HG03558 (cell line): Measurements from ENCODE around the gene EIF4E1B.

Experiments
- ATAC-seq: cut with Tn5 transposase; IDR thresholded peaks from one replicate; pipeline ENCODE4 v1.9.1; 2021; ENCODE audit warnings: moderate number of reproducible peaks; ENCODE audit not compliant: unreplicated experiment; ENCODE audit errors: extremely low read depth

EIF4E1B gene

DNA sequence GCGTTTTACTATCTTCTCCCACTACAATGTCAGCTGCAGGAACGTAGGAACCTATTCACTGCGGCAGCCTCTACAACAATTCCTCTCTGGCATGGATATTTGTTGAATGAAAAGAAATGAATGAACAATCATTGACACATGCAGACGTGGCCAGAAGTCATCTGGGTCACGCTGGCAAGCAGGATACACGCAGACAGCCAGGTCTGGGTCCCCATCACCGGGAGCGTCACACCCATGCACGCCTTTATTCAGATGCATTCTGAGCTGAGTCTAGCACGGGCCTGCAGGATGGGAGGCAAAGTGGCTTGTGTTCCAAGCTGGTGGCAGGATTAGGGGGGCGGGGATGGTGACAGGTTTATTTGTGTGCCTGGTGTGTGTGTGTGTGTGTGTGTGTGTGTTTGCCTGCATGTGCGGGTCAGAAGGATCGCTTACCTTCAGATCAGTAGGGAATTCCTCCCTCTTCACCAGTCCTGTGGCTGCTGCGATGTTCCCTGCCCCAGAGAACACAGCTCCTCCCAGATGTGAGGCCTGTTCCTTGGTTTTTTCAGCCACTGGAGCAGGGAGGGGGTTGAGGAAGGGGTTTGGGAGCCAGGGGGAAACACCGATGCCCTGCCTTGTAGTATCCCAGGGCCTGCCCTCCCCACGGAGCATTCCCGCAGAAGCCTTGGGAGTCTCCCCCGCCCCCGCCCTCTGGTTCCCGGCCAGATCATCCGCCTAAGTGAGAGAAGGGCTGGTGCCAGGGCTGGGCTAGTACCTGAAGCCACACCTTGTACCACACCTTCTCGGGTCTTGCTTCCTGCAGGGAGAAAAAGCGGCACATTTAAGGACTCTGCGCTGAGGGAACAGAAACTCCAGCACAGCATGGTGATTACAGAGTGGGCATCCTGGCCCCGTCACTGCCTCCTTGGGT is 4.3 kb upstream of the EIF4E1B start:
- ATAC-seq: no peak

- no peak for ATAC-seq
Observed at GRCh38 chr5:176626876-176627236, 3.6 kb upstream of the EIF4E1B start.

- no peak for ATAC-seq
Observed at GRCh38 chr5:176627582-176627981, 2.9 kb upstream of the EIF4E1B start.

- ATAC-seq: no peak
Observed at GRCh38 chr5:176628406-176629228, 1.9 kb upstream of the EIF4E1B start.

DNA sequence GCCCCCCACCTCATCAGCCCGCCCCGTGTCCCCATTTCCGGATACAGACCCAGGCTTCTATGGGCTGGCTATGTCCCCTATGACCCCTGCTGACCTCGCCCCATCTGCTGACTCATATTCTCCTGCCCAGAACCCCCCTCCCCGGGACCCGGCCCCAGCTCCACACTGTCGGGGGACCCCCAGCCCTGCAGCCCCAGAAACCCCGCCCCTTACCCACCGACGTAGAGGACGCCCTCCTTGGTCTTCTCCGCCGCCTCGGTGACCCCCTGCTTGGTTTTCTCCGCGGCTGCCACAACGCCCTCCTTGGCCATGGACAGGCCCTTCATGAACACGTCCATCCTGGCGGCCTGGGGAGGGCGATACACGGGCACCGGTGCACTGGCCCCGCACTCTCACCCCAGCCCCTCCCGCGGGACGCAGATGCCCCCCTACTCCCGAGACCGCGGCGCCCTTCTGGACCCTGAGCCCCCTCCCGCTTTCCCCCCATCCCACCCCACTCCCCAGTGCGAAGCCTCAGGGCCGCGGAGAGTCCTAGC is 1.1 kb upstream of the EIF4E1B start:
- no peak for ATAC-seq

DNA sequence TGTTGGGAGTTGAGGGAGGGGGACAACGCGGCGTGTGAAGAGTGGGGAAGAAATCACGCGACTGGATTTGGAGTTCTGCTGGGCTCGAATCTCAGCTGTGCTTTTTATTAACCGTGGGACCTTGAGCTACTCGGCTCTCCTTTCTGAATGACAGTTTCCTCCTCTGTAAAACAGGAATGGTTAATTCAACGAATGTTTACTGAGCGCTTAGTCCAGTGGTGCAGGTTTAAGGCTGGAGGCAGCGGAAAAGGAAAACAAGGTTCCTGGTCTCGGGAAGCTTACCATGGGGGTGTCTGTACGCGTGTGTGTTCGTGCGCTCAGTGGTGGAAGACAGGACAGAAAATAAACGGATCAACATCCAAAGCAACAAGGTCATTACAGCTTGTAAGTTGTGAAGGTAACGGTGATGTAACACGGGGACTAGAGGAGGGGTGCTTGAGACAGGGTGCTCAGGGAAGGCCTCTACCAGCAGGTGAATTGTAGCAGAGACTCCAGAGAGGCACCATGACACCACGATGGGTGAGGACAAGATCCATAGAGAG is 277 bp downstream of the EIF4E1B start:
- ATAC-seq: no peak

DNA sequence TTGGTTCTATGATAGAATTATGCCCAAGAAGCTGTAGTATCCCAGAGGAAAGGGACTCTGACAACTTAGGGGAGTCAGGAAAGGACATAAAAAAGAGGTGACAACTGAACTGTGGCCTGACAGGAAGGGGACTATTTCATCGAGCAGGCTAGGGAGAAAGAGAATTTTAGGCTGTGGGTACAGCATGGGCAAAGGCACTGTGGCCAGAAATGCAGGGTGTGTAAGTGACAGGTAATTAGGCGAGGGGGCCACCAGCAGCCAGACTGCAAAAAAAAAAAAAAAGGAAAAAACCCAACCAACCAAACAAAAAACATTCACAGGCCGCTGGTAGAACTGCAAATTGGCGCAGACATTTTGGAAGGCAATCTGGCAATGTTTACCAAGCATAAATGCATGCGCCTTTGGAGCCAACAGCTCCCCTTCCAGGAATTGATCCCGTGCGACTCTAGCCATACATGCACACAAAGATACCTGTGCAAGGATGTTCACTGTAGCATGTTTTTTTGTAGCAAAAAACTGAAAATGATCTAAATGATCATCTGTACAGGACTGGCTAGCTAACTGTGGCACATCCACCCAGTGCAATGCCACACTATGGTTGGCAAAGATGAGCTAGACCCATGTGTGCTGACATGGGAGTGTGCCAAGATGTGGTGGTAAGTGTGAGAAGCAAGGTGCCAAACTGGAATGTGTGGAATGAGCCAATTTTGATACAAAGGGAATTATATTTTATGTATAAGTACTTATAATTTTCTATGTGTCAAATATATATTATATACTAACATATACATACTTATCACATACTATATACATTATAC is 1.1 kb downstream of the EIF4E1B start:
- no peak for ATAC-seq

DNA sequence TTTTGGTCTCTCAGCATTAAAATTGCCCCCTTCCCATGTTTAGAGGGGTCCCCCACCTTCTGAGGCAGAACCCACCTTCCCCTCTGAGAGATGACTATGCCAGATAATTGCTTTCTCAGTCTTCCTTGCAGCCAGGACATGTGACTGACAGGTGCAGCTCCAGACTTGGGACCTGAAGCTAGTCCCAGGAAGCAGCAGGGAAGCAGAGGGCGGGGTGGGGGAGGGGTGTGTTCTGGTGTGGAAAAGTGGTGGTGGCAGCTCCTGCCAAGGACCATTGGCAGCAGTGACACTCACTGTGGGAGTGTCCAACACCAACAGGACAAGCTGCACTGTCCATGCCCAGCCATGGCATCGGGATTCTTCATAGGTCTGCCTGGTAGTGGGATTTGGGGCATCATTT is 2.3 kb downstream of the EIF4E1B start:
- no peak for ATAC-seq

DNA sequence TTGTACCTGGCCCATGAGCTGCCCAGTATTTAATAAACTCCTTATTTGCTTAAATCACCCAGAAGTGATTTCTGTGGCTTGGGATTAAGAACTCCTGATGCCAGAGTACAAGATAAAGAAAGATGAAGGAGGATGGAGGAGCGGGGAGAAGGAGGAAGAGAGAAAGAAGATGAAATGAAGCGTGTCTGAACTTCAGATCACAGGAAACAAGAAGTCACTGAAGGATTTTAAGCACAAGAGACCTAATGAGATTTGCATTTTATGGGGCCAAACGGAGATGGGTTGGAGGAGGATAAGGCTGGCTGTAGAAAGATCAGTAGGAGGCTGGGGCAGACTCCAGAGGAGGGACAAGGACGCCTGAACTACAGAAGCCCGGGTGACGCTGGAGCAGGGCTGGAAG is 3.1 kb downstream of the EIF4E1B start:
- no peak for ATAC-seq

GRCh38 chr5:176636426-176636825 is 6.0 kb downstream of the EIF4E1B start:
- ATAC-seq: no peak

- ATAC-seq: no peak
Observed at GRCh38 chr5:176637556-176637955, 7.1 kb downstream of the EIF4E1B start.

GRCh38 chr5:176638437-176638836 is 8.0 kb downstream of the EIF4E1B start:
- no peak for ATAC-seq

GRCh38 chr5:176639208-176639607 is 8.7 kb downstream of the EIF4E1B start:
- no peak for ATAC-seq

DNA sequence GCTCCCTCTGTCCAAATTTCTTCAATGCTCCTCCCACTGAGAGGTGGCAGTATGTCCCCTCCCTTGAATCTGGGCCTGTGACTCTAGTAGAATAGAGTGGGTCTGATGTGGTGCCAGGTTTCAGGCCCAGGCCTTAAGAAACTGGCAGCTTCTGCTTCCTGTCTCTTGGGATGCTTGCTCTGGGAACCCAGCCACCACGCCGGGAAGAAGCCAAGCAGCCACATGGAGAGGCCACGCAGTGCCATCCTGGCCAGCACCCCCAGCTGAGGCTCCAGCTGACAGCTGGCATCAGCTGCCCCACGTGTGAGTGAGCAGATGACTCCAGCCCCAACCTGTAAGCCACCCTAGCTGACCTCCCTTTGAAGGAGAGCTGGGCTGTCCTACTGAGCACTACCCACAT is 9.5 kb downstream of the EIF4E1B start:
- ATAC-seq: no peak

GRCh38 chr5:176640616-176641015 is 10.1 kb downstream of the EIF4E1B start:
- ATAC-seq: no peak

DNA sequence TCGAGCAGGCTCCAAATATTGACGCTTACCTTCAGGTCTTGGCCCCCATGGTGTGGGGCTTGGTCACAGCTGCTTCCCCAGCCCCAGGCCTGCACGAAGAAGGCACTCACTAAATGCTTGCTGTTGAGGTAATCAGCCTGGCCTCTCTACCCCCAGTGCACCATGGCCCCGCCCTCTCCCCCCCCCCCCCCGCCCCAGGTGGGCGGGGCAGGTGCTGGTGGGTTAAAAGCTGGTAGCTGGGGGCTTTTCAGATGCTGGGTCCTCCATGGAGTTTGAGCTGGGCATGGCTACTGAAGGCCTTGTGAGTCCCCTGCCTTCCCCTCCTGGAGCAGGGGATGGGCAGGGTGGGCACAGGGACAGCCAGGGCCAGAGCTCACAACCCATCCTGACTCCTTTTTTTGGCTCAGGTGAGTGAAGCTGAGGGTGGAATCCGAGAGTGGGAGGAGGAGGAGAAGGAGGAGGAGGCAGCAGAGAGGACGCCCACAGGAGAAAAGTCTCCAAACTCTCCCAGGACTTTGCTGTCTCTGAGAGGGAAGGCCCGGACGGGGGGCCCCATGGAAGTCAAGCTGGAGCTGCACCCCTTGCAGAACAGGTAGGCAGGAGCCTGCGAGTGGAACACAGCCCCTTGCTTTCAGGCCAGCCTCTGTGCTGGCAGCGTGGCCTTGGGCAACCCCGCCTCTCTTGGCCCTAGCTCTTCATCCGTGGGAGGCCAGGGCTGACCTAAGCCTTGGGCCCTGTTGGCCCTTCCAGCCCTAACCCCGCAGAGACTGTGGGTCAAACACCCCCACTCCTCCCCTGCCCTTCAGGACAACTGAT is 12.4 kb downstream of the EIF4E1B start:
- ATAC-seq: no peak

- no peak for ATAC-seq
Observed at GRCh38 chr5:176643491-176644219, 13.2 kb downstream of the EIF4E1B start.

- ATAC-seq: no peak
Observed at GRCh38 chr5:176644294-176644693, 13.8 kb downstream of the EIF4E1B start.
